Ishikawa (cell line): ENCODE measurements around the gene SHH.

ENCODE experiments used
- CEBPB ChIP-seq: IDR thresholded peaks from 2 replicates; pipeline ENCODE4 v1.6.1; 2012
- CREB1 ChIP-seq: IDR thresholded peaks from 2 replicates; pipeline ENCODE4 v1.6.1; 2012; ENCODE audit warnings: low read depth
- EGR1 ChIP-seq: IDR thresholded peaks from 2 replicates; pipeline ENCODE4 v1.6.1; 2012
- EP300 ChIP-seq: IDR thresholded peaks from 2 replicates; pipeline ENCODE4 v1.6.1; 2012; ENCODE audit warnings: borderline replicate concordance
- MAX ChIP-seq: IDR thresholded peaks from 2 replicates; pipeline ENCODE4 v1.6.1; 2012
- RAD21 ChIP-seq: IDR thresholded peaks from 2 replicates; pipeline ENCODE4 v1.6.1; 2012; ENCODE audit warnings: low read depth
- TAF1 ChIP-seq: IDR thresholded peaks from 2 replicates; pipeline ENCODE4 v1.6.1; 2012; ENCODE audit warnings: low read depth, mild to moderate bottlenecking
- TEAD4 ChIP-seq: IDR thresholded peaks from 2 replicates; pipeline ENCODE4 v1.6.1; 2012
- USF1 ChIP-seq: IDR thresholded peaks from 2 replicates; pipeline ENCODE4 v1.6.1; 2012
- YY1 ChIP-seq: IDR thresholded peaks from 2 replicates; pipeline ENCODE4 v1.6.1; 2012; ENCODE audit warnings: low read depth
- TF ChIP-seq, protein P1 (sequence below): IDR thresholded peaks from 2 replicates; pipeline ENCODE4 v1.6.1; 2012; ENCODE audit warnings: low read depth, mild to moderate bottlenecking

- TF ChIP-seq EGR1 (no peak), YY1 (no peak), EP300 (no peak), TEAD4 (no peak), CEBPB (no peak), MAX (no peak), USF1 (no peak), TAF1 (no peak), CREB1 (no peak), RAD21 (no peak)
- TF ChIP-seq, protein P1, sequence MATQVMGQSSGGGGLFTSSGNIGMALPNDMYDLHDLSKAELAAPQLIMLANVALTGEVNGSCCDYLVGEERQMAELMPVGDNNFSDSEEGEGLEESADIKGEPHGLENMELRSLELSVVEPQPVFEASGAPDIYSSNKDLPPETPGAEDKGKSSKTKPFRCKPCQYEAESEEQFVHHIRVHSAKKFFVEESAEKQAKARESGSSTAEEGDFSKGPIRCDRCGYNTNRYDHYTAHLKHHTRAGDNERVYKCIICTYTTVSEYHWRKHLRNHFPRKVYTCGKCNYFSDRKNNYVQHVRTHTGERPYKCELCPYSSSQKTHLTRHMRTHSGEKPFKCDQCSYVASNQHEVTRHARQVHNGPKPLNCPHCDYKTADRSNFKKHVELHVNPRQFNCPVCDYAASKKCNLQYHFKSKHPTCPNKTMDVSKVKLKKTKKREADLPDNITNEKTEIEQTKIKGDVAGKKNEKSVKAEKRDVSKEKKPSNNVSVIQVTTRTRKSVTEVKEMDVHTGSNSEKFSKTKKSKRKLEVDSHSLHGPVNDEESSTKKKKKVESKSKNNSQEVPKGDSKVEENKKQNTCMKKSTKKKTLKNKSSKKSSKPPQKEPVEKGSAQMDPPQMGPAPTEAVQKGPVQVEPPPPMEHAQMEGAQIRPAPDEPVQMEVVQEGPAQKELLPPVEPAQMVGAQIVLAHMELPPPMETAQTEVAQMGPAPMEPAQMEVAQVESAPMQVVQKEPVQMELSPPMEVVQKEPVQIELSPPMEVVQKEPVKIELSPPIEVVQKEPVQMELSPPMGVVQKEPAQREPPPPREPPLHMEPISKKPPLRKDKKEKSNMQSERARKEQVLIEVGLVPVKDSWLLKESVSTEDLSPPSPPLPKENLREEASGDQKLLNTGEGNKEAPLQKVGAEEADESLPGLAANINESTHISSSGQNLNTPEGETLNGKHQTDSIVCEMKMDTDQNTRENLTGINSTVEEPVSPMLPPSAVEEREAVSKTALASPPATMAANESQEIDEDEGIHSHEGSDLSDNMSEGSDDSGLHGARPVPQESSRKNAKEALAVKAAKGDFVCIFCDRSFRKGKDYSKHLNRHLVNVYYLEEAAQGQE: no peak
Observed at GRCh38 chr7:155798673-155799439, 13.4 kb downstream of the SHH start.
